Stimulated activated naive B cell treated with anti-CD40 and anti-IgM and Interleukin-4, amounts not matched to agents 10 μg/mL and 1 μg/mL and 100 μg/mL, for 72 hours (primary cell): ENCODE measurements around the gene UBE3D.
A peak's percentile ranks its signal among the peaks of the same experiment; 100 is the strongest.

Experiments used
- ATAC-seq, 2 donors: fragments of 150-1000 bp; cut with Tn5 transposase; replicated peaks; 2 replicates each; pipeline ENCODE4 v1.10.0; 2021; ENCODE audit warnings: moderate library complexity in 1 of 2
- DNase-seq: peaks from one replicate; pipeline ENCODE4 v3.0.0; 2021
- H3K27ac Mint-ChIP-seq: one replicate; pipeline ENCODE4 v1.8.0; 2022; ENCODE audit warnings: mild to moderate bottlenecking, mixed read lengths
- H3K27me3 Mint-ChIP-seq, 2 donors: one replicate each; pipeline ENCODE4 v1.8.0; 2022; ENCODE audit warnings: mixed read lengths in 2 of 2
- H3K36me3 Mint-ChIP-seq, 2 donors: one replicate each; pipeline ENCODE4 v1.8.0; 2022; ENCODE audit warnings: mixed read lengths in 2 of 2, mild to moderate bottlenecking in 1 of 2
- H3K4me1 Mint-ChIP-seq, 2 donors: one replicate each; pipeline ENCODE4 v1.8.0; 2022; ENCODE audit warnings: mixed read lengths in 2 of 2, mild to moderate bottlenecking in 1 of 2
- H3K4me3 Mint-ChIP-seq, 2 donors: one replicate each; pipeline ENCODE4 v1.8.0; 2022; ENCODE audit warnings: mild to moderate bottlenecking in 2 of 2, mixed read lengths in 2 of 2, moderate library complexity in 1 of 2
- H3K9me3 Mint-ChIP-seq, 2 donors: one replicate each; pipeline ENCODE4 v1.8.0; 2022; ENCODE audit warnings: mixed read lengths in 2 of 2, mild to moderate bottlenecking in 1 of 2

UBE3D gene, protein sequence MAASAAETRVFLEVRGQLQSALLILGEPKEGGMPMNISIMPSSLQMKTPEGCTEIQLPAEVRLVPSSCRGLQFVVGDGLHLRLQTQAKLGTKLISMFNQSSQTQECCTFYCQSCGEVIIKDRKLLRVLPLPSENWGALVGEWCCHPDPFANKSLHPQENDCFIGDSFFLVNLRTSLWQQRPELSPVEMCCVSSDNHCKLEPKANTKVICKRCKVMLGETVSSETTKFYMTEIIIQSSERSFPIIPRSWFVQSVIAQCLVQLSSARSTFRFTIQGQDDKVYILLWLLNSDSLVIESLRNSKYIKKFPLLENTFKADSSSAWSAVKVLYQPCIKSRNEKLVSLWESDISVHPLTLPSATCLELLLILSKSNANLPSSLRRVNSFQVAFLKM

DNA sequence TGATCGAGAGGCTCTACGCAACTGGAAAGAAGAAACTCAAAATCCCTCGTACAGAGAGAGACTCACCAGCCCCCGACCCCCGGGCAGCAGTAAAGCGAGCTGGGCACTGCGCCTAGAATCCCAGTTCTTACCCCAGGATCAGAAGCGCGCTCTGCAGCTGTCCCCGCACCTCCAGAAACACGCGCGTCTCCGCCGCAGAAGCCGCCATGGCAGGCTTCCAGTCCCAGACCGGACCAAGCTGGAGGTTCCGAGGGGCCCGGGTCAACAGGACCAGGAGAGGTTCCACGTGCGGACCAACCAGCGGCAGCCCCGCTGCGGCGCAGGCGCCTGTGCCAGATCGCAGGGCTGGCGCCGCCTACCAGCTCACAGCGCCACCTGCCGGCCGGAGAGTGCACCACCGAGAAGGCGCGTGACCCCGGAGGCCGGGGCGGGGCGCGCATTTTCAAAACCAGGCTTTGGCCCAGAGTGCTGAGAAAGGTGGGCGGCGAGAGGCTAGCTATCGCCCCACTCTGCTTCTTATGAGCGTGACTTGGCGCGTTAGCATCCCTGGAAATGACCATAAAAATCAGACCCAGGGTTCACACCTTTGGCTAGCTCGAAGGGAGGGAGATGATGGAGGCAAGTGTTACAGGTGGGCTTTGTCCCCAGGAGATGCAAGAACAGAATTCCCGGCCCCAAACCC lies at the start of gene UBE3D:
UBE3D (minus strand) TSS at position 331 of the 682 bp plus-strand sequence; CDS start at position 208, 123 bp downstream.
- Mint-ChIP-seq H3K9me3 (no peaks in the 10 kb centered on the region), H3K27me3 (no peaks in the 10 kb centered on the region), H3K36me3 (peaks cover 3% of the 10 kb centered on the region in 2 donors), H3K4me1 (peaks cover 12 to 35% of the 10 kb centered on the region in 2 donors), H3K27ac (peak within 1 kb of the TSS; percentile 90), H3K4me3 (peak within 1 kb of the TSS; percentile 93 to 97)
- DNase-seq (peak; percentile 88), ATAC-seq (peak; percentile 71 to 79)

DNA sequence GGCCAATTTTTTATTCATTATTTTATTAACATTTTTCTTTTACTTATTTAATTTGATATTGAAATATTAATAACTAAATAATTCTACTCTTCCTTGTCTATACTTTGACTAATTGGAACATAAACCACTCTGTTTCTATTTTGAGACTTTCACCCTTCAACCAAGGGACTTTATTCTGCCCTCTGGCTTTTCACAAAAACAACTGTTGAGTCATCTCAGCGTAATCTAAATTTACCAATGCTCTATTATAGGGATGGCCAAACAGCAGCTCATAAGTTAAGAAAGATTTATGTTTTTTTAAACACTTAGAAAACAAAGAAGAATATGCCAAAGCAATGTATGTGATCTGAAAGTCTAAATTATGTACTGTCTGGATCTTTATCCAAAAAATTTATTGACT lies 48.5 kb upstream of the UBE3D start:
- Mint-ChIP-seq H3K36me3 (peaks cover 0 to 17% of the 10 kb centered on the region in 2 donors), H3K27me3 (no peaks in the 10 kb centered on the region), H3K9me3 (no peaks in the 10 kb centered on the region), H3K27ac (no peak overlapping the region), H3K4me3 (no peak overlapping the region), H3K4me1 (peaks cover 0 to 3% of the 10 kb centered on the region in 2 donors)
- ATAC-seq (no peak), DNase-seq (no peak)

DNA sequence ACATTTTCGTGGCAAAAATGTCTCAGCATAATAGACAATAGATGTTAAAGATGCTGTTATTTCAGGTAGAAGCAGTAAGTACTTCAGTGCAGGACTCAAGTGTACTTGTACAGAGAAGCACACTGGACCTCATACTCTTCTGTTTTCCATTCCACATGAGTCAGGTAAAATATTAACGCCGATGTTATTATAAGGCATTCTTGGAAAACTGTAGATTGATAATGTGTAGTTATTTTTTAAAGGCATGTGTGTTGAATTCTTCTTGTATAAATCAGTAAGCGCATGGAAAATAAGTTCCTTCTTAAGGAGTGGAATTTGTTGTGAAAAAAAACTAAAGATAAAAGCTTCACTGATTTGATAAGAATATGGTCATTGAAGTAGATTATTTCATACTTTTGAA lies 47.6 kb upstream of the UBE3D start:
- ATAC-seq (no peak), DNase-seq (no peak)
- H3K9me3 Mint-ChIP-seq = no peaks in the 10 kb centered on the region
- no peak overlapping the region for H3K4me3 Mint-ChIP-seq
- no peaks in the 10 kb centered on the region for H3K27me3 Mint-ChIP-seq
- peaks cover 0 to 3% of the 10 kb centered on the region in 2 donors for H3K4me1 Mint-ChIP-seq
- no peak overlapping the region for H3K27ac Mint-ChIP-seq
- peaks cover 0 to 15% of the 10 kb centered on the region in 2 donors for H3K36me3 Mint-ChIP-seq

DNA sequence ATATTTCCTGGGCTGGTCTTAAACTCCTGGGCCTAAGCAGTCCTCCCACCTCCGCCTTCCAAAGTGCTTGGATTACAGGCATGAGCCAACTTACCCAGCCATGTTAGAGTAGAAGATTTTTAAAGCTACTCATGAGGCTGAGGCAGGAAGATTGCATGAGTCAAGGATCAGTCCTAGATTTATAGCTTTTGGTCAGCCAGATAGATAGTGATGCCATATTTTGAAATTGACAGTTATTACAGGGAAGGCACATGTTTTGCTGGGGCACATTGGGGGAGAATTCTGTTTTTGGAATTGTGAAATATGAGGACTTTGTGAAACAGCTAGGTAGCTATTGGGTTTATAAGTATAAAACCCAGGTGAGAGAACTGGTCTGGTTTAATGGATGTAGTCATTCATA lies 42.7 kb upstream of the UBE3D start:
- peaks cover 6 to 7% of the 10 kb centered on the region in 2 donors for H3K9me3 Mint-ChIP-seq

DNA sequence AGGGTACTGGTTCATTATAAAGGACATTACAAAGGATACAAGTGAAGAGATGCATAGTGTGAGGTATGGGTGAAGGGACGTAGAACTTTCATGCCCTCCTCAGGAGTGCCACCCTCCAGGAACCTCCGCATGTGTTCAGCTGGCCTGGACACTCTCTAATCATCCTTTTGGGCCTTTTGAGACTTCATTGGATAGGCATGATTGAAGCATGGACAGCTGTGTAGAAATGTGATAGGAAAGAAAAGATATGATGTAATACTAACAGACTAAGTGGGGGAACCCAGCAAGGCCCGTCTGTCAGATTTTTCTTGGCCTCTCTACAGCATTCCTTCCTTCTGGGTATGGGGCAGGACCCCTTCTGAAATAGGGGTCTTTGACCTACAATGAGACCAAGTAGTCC lies 32.9 kb upstream of the UBE3D start:
- ATAC-seq (no peak), DNase-seq (no peak)
- Mint-ChIP-seq H3K27ac (no peak overlapping the region), H3K9me3 (peaks cover 5 to 7% of the 10 kb centered on the region in 2 donors), H3K4me3 (no peak overlapping the region), H3K27me3 (no peaks in the 10 kb centered on the region), H3K4me1 (peaks cover 0 to 2% of the 10 kb centered on the region in 2 donors), H3K36me3 (peaks cover 31 to 39% of the 10 kb centered on the region in 2 donors)

More for the DNA sequence above, 42.7 kb upstream of the UBE3D start:
- Mint-ChIP-seq H3K36me3 (peaks cover 25 to 44% of the 10 kb centered on the region in 2 donors), H3K27ac (no peak overlapping the region), H3K27me3 (no peaks in the 10 kb centered on the region), H3K4me1 (peaks cover 0 to 2% of the 10 kb centered on the region in 2 donors), H3K4me3 (no peak overlapping the region)
- DNase-seq (no peak), ATAC-seq (no peak)

DNA sequence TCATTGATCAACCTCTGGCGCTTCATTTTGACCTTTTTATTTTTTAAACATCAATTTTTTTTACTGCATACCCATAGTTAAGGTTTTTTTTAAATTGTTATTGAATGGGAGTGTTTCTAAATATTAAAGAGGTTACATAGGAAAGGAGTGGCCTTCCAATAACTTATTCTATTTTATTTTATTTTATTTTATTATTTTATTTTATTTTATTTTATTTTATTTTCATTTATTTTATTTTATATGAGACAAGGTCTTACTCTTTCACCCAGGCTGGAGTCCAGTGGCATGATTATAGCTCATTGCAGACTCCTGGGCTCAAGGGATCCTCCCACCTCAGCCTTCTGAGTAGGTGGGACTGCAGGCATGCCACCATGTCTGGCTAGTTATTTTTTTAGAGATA lies 32.0 kb upstream of the UBE3D start:
- peaks cover 0 to 2% of the 10 kb centered on the region in 2 donors for H3K4me1 Mint-ChIP-seq
- H3K9me3 Mint-ChIP-seq = peaks cover 3 to 4% of the 10 kb centered on the region in 2 donors
- no peak for DNase-seq
- H3K36me3 Mint-ChIP-seq = peaks cover 22 to 30% of the 10 kb centered on the region in 2 donors
- ATAC-seq = no peak
- H3K27me3 Mint-ChIP-seq = no peaks in the 10 kb centered on the region
- H3K27ac Mint-ChIP-seq = no peak overlapping the region
- no peak overlapping the region for H3K4me3 Mint-ChIP-seq

DNA sequence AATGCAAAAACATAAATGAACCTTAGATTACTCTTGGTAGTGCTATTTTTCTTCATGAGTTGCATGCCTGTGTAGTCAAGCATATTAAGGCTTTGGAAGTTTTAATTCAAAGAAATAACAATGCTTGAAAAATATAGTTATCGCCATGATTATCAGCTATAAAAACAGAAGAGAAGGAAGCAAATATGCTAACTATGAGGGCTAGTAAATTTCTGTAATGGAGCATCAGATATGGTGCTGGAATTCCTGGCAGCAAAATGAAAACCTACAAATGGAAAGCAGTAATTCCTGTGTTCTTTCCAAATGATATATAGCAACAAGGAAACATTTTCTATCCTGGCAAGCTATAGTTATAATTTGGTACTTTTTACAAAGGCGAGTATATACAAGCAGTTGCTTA lies 31.6 kb upstream of the UBE3D start:
- ATAC-seq = no peak
- H3K4me1 Mint-ChIP-seq = peaks cover 0 to 4% of the 10 kb centered on the region in 2 donors
- H3K9me3 Mint-ChIP-seq = peaks cover 3 to 4% of the 10 kb centered on the region in 2 donors
- no peaks in the 10 kb centered on the region for H3K27me3 Mint-ChIP-seq
- no peak for DNase-seq
- peaks cover 19 to 25% of the 10 kb centered on the region in 2 donors for H3K36me3 Mint-ChIP-seq
- H3K4me3 Mint-ChIP-seq = no peak overlapping the region
- H3K27ac Mint-ChIP-seq = no peak overlapping the region

DNA sequence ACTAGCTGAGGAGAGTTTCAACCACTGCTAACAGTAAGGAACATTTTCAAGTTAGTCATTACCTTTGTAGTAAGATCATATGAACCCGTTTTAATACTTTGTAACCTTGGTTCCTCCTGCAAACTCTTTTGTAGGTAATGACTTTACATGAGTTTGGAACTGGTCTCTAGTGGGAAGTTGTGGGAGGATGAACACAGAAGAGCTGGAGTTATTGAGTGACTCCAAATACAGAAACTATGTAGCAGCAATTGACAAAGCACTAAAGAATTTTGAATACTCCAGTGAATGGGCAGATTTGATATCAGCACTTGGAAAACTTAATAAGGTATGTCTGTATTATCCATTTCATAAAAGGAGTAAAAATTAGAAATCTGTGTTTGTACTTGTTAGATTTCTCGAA lies 31.1 kb upstream of the UBE3D start:
- H3K9me3 Mint-ChIP-seq = peaks cover 3 to 4% of the 10 kb centered on the region in 2 donors
- H3K4me1 Mint-ChIP-seq = peaks cover 0 to 4% of the 10 kb centered on the region in 2 donors
- ATAC-seq = no peak

DNA sequence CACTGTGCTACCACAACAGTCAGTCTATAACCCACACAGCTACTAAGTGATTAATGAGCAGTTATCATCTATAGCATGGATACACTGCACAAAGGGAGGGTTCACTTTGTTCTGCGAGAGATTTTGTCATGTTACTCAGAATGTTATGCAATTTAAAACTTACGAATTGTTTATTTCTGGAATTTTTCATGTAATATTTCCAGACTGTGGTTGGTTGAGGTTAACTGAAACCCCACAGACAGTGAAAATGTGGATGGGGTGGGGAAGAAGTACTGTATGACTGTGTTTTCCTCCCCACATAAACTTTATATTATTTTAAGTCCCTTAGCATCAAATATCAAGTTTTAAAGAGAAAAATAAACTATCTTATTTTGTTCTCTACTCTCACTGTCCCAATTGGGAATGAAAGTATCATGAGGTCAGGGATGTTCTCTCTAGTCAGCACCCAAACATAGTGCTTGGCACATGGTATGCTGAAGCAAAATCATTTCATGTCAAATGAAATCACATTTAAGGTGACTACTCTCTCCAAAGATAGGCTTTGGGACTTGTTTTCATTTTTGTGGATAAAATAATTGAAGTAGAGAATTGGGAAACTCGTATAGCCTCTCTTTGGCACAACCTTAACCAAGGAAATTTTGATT lies 27.2 kb upstream of the UBE3D start:
- Mint-ChIP-seq H3K4me3 (no peak overlapping the region), H3K27me3 (no peaks in the 10 kb centered on the region), H3K36me3 (peaks cover 7 to 14% of the 10 kb centered on the region in 2 donors), H3K9me3 (peaks cover 4% of the 10 kb centered on the region in 2 donors), H3K4me1 (peaks cover 0 to 5% of the 10 kb centered on the region in 2 donors), H3K27ac (no peak overlapping the region)
- DNase-seq (no peak), ATAC-seq (no peak)

More for the DNA sequence above, 31.1 kb upstream of the UBE3D start:
- Mint-ChIP-seq H3K36me3 (peaks cover 15 to 21% of the 10 kb centered on the region in 2 donors), H3K27me3 (no peaks in the 10 kb centered on the region), H3K27ac (no peak overlapping the region), H3K4me3 (no peak overlapping the region)
- no peak for DNase-seq

DNA sequence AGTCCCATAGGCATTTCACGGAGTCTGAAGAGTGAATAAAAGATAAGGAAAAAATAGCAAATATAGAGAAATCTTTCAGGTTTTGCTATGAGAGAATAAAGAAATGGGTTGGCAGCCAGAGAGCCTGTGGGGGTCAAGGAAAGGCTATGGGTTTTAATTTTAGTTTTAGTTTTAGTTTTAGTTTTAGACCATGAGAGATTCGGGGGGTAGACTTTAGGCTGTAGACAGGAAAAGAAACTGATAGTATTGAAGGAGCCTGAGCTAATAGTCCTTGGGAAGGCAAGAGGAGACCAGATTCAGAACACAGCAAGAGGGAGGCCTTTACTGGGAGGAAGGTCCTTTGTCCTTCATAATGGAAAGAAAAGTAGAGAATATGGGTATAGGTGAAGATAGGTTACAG lies 21.1 kb upstream of the UBE3D start:
- H3K4me3 Mint-ChIP-seq = peak overlapping the region in 1 of 2 donors; percentile 31
- peak overlapping the region; percentile 7 for H3K27ac Mint-ChIP-seq
- ATAC-seq = peak in 1 of 2 donors; percentile 53
- peaks cover 11 to 21% of the 10 kb centered on the region in 2 donors for H3K36me3 Mint-ChIP-seq
- H3K27me3 Mint-ChIP-seq = no peaks in the 10 kb centered on the region
- H3K9me3 Mint-ChIP-seq = peaks cover 0 to 1% of the 10 kb centered on the region in 2 donors
- H3K4me1 Mint-ChIP-seq = peaks cover 16 to 18% of the 10 kb centered on the region in 2 donors
- no peak for DNase-seq

DNA sequence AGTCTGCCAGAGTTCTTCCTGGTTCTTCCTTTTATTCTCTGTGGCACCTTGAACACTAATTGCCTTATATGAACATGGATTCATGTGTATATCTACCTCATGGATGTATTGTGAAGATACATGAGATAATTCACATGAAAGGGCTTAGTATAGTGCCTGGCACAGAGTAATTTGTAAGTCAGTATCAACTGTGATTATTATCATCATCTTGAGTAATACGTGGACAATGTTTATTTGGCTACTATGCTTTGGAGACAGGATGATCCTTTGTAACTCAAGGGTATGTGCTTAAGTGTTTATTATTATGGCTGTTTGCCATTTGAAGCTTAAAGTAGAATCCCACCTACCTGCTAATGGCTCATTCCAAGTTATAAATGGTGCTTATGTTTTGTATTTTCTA lies 17.8 kb upstream of the UBE3D start:
- Mint-ChIP-seq H3K9me3 (no peaks in the 10 kb centered on the region), H3K4me1 (peaks cover 18 to 36% of the 10 kb centered on the region in 2 donors), H3K4me3 (no peak overlapping the region), H3K36me3 (peaks cover 8 to 16% of the 10 kb centered on the region in 2 donors), H3K27ac (no peak overlapping the region), H3K27me3 (no peaks in the 10 kb centered on the region)
- DNase-seq (no peak), ATAC-seq (no peak)

DNA sequence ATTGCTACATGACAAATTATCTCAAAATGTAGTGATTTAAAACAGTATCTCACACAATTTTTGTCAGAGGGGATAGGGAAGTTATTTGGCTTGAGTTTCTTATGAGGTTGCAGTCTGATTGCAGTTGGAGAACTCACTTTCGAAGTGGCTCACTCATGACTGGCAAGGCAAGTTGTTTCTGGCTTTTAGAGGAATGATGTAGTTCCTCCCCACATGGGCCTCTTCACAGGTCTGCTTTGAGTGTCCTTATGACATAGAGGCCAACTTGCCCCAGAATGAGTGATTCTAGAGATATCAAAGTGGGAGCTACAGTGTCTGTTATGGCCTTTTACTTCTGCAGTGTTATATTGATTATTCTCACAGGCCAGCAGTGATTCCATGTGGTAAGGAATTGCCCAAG lies 8.0 kb upstream of the UBE3D start:
- no peak overlapping the region for H3K27ac Mint-ChIP-seq
- no peak overlapping the region for H3K4me3 Mint-ChIP-seq
- H3K36me3 Mint-ChIP-seq = peaks cover 8 to 11% of the 10 kb centered on the region in 2 donors
- H3K9me3 Mint-ChIP-seq = no peaks in the 10 kb centered on the region
- DNase-seq (no peak), ATAC-seq (no peak)
- no peaks in the 10 kb centered on the region for H3K27me3 Mint-ChIP-seq
- H3K4me1 Mint-ChIP-seq = peaks cover 13 to 16% of the 10 kb centered on the region in 2 donors

DNA sequence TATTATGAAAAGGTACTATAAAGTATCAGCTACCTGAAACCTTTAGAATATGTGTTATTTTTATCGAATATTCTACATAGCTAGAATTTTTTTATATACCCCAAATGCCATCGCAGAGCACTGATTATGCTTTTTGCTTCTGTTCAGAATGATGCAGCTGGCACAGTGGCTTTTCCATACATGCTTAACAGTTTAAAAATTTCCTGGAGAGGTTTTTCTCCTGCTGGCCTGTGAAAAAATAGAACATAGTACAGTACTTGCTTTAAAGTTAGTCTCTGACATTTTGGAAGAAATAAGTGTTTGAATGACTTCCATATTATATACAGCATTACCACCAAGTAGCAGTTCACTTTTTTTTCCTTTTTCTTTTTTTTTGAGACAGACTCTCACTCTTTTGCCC lies 7.1 kb upstream of the UBE3D start:
- no peak overlapping the region for H3K27ac Mint-ChIP-seq
- no peaks in the 10 kb centered on the region for H3K9me3 Mint-ChIP-seq
- H3K4me3 Mint-ChIP-seq = no peak overlapping the region
- H3K4me1 Mint-ChIP-seq = peaks cover 12 to 16% of the 10 kb centered on the region in 2 donors
- DNase-seq (no peak), ATAC-seq (no peak)
- H3K36me3 Mint-ChIP-seq = peaks cover 8 to 11% of the 10 kb centered on the region in 2 donors
- H3K27me3 Mint-ChIP-seq = no peaks in the 10 kb centered on the region

DNA sequence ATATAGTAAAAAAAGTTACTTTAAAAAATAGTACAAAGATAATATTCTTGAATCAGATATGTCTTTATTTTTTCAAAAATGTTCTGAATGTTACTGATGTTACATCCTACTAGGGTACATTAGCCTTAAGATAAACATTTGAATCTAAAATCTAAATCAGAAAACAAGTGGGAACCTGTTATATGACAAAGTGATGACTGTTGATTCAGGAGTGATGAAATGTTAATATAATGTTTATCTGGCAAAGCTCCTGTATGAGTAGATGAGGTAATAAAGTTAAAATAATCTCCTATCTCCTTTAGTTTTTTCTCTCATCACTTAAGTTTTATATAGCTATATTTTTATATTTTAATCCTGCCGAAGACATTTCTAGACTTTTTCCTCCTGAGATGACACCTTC lies 6.1 kb upstream of the UBE3D start:
- Mint-ChIP-seq H3K27ac (no peak overlapping the region), H3K4me1 (peaks cover 12 to 16% of the 10 kb centered on the region in 2 donors), H3K36me3 (peaks cover 8 to 11% of the 10 kb centered on the region in 2 donors), H3K4me3 (no peak overlapping the region), H3K27me3 (no peaks in the 10 kb centered on the region), H3K9me3 (no peaks in the 10 kb centered on the region)
- ATAC-seq = no peak
- DNase-seq = no peak
